H1 (cell line): Measurements from ENCODE around the gene DPM3. TPM values are rescaled to one million over a fixed set of nuclear protein-coding genes. Genes with fewer than 3 reads are reported as not detected.

Experiments
- CTCF ChIA-PET: fragments of 300-600 bp; sonication (Branson Sonifier 250); formaldehyde crosslinking; loops from one replicate; lab custom pipeline; 2021; ENCODE audit not compliant: partially characterized antibody; lab: Charles Lee
- POLR2A ChIA-PET: fragments of 300-600 bp; sonication (Branson Sonifier 250); formaldehyde crosslinking; loops from one replicate; lab custom pipeline; 2021; ENCODE audit warnings: inconsistent platforms; ENCODE audit not compliant: partially characterized antibody; lab: Charles Lee
- DNase-seq, 2 experiments: peaks; one replicate each; pipeline versions ENCODE4 v3.0.0 to v3.0.0-alpha.2; 2010 to 2022; ENCODE audit warnings: low spot score in 2 of 2, low read depth in 1 of 2, mixed read lengths in 1 of 2
- FAIRE-seq: peaks from 2 replicates; lab custom pipeline; 2011; peaks lifted over from hg19 to GRCh38; lab: Jason Lieb, UNC
- H2AFZ ChIP-seq: 2 replicates; pipeline ENCODE4 v1.8.1; 2012; ENCODE audit warnings: low read length, inconsistent platforms
- H2AK5ac ChIP-seq: 2 replicates; pipeline ENCODE4 v1.6.1; 2013; ENCODE audit warnings: low read depth, low read length
- H2BK120ac ChIP-seq: replicated peaks from 2 replicates; pipeline ENCODE3; 2013; ENCODE audit warnings: low read depth, low read length, inconsistent platforms
- H2BK12ac ChIP-seq: 2 replicates; pipeline ENCODE4 v1.6.1; 2013; ENCODE audit warnings: low read depth, low read length
- H2BK15ac ChIP-seq: 2 replicates; pipeline ENCODE4 v1.6.1; 2013; ENCODE audit warnings: low read length
- H2BK20ac ChIP-seq: 2 replicates; pipeline ENCODE4 v1.6.1; 2013; ENCODE audit warnings: low read length
- H2BK5ac ChIP-seq: 2 replicates; pipeline ENCODE4 v1.6.1; 2013; ENCODE audit warnings: low read depth, low read length
- H3K14ac ChIP-seq: 2 replicates; pipeline ENCODE4 v1.6.1; 2013; ENCODE audit warnings: inconsistent platforms; ENCODE audit not compliant: insufficient read length
- H3K18ac ChIP-seq: 2 replicates; pipeline ENCODE4 v1.6.1; 2013; ENCODE audit warnings: low read length; ENCODE audit errors: extremely low read depth
- H3K23ac ChIP-seq: 2 replicates; pipeline ENCODE4 v1.6.1; 2013; ENCODE audit warnings: inconsistent platforms; ENCODE audit not compliant: insufficient read length
- H3K23me2 ChIP-seq: 2 replicates; pipeline ENCODE4 v1.6.1; 2013; ENCODE audit warnings: low read depth, low read length
- H3K27ac ChIP-seq: 2 replicates; pipeline ENCODE4 v1.6.1; 2011; ENCODE audit warnings: low read depth, low read length, inconsistent platforms
- H3K27me3 ChIP-seq, 4 experiments: replicated peaks in 1 of 4; 1 replicate in 1 of 4; 2 replicates in 3 of 4; pipeline versions ENCODE4 v1.6.1 to v1.8.1; 2011 to 2013; ENCODE audit warnings: low read length in 3 of 4, mild to moderate bottlenecking in 3 of 4, inconsistent platforms in 2 of 4, mixed read lengths in 2 of 4, moderate library complexity in 1 of 4; ENCODE audit not compliant: control insufficient read depth in 3 of 4, insufficient read depth in 3 of 4; ENCODE audit errors: extremely low read depth in 1 of 4
- H3K36me3 ChIP-seq, 4 experiments: 2 replicates each; pipeline versions ENCODE4 v1.6.1 to v1.8.1; 2011 to 2013; ENCODE audit warnings: mild to moderate bottlenecking in 4 of 4, low read length in 3 of 4, moderate library complexity in 2 of 4, control low read depth in 1 of 4, inconsistent platforms in 1 of 4; ENCODE audit not compliant: insufficient read depth in 4 of 4, control insufficient read depth in 2 of 4
- H3K4ac ChIP-seq: replicated peaks from 2 replicates; pipeline ENCODE3; 2013; ENCODE audit warnings: low read length, low read depth, mixed read lengths, inconsistent platforms; ENCODE audit not compliant: insufficient read length
- H3K4me1 ChIP-seq, 4 experiments: replicated peaks in 1 of 4; 1 replicate in 1 of 4; 2 replicates in 3 of 4; pipeline versions ENCODE4 v1.6.1 to v1.8.1; 2011 to 2013; ENCODE audit warnings: low read length in 3 of 4, inconsistent platforms in 2 of 4, mixed read lengths in 1 of 4; ENCODE audit not compliant: insufficient read depth in 4 of 4, control insufficient read depth in 3 of 4
- H3K4me2 ChIP-seq, 2 experiments: 2 replicates each; pipeline versions ENCODE4 v1.6.1 to v1.8.1; 2011 to 2013; ENCODE audit warnings: low read depth in 2 of 2, low read length in 2 of 2, control low read depth in 1 of 2, inconsistent platforms in 1 of 2, mild to moderate bottlenecking in 1 of 2; ENCODE audit not compliant: insufficient read depth in 1 of 2
- H3K4me3 ChIP-seq, 4 experiments: fragments of 200-600, 300-600 bp in 1 of 4; sonication (generic), shearing (Covaris generic), sonication (Bioruptor Twin) in 1 of 4; 2 replicates each; pipeline versions ENCODE4 v1.5.1 to v1.8.1; 2011 to 2016; ENCODE audit warnings: low read length in 4 of 4, low read depth in 3 of 4, control low read depth in 2 of 4, inconsistent platforms in 2 of 4, mild to moderate bottlenecking in 2 of 4, mixed read lengths in 1 of 4, moderate library complexity in 1 of 4; ENCODE audit not compliant: insufficient read depth in 2 of 4; ENCODE audit errors: extremely low read depth in 1 of 4
- H3K56ac ChIP-seq: replicated peaks from 2 replicates; pipeline ENCODE3; 2013; ENCODE audit warnings: low read depth, mild to moderate bottlenecking, mixed read lengths, low read length, inconsistent platforms; ENCODE audit not compliant: insufficient read length
- H3K79me1 ChIP-seq: 2 replicates; pipeline ENCODE4 v1.6.1; 2013; ENCODE audit warnings: low read depth, low read length, control low read depth
- H3K79me2 ChIP-seq, 2 experiments: 2 replicates each; pipeline versions ENCODE4 v1.6.1 to v1.8.1; 2012 to 2013; ENCODE audit warnings: low read length in 2 of 2, mild to moderate bottlenecking in 2 of 2, inconsistent platforms in 1 of 2; ENCODE audit not compliant: insufficient read depth in 2 of 2, control insufficient read depth in 1 of 2
- H3K9ac ChIP-seq, 4 experiments: replicated peaks in 1 of 4; 1 replicate in 1 of 4; 2 replicates in 3 of 4; pipeline versions ENCODE4 v1.6.1 to v1.8.1; 2011 to 2013; ENCODE audit warnings: low read depth in 3 of 4, low read length in 3 of 4, control low read depth in 2 of 4, mild to moderate bottlenecking in 2 of 4, moderate library complexity in 2 of 4, inconsistent platforms in 1 of 4; ENCODE audit errors: extremely low read depth in 1 of 4
- H3K9me3 ChIP-seq, 2 experiments: 2 replicates each; pipeline versions ENCODE4 v1.6.1 to v1.8.1; 2012 to 2013; ENCODE audit warnings: mild to moderate bottlenecking in 2 of 2, moderate library complexity in 2 of 2, control low read depth in 1 of 2, inconsistent platforms in 1 of 2, low read depth in 1 of 2, low read length in 1 of 2, mixed read lengths in 1 of 2; ENCODE audit not compliant: insufficient read depth in 2 of 2
- H4K20me1 ChIP-seq, 2 experiments: replicated peaks in 1 of 2; 2 replicates each; pipeline versions ENCODE3 to v1.8.1; 2011 to 2013; ENCODE audit warnings: inconsistent platforms in 2 of 2, low read length in 2 of 2, mild to moderate bottlenecking in 1 of 2; ENCODE audit not compliant: insufficient read depth in 2 of 2, control insufficient read depth in 1 of 2
- H4K5ac ChIP-seq: 2 replicates; pipeline ENCODE4 v1.6.1; 2013; ENCODE audit warnings: low read length, low read depth, mixed read lengths, inconsistent platforms; ENCODE audit not compliant: insufficient read length
- H4K8ac ChIP-seq: 2 replicates; pipeline ENCODE4 v1.8.0; 2013; ENCODE audit warnings: mild to moderate bottlenecking, moderate library complexity, low read length, inconsistent platforms; ENCODE audit not compliant: insufficient read depth; ENCODE audit errors: extremely low read depth
- H4K91ac ChIP-seq: replicated peaks from 2 replicates; pipeline ENCODE3; 2013; ENCODE audit warnings: low read length, mixed read lengths, inconsistent platforms; ENCODE audit not compliant: insufficient read length
- KDM1A ChIP-seq: fragments of 200-600, 300-600 bp; sonication (generic); IDR thresholded peaks from 2 replicates; pipeline ENCODE4 v1.7.1; 2016; ENCODE audit warnings: mild to moderate bottlenecking, low read length, borderline replicate concordance
- KDM5A ChIP-seq: fragments of 200-600 bp; IDR thresholded peaks from 2 replicates; pipeline ENCODE4 v1.7.1; 2012; ENCODE audit warnings: mild to moderate bottlenecking, low read length, inconsistent platforms, mixed read lengths
- WGBS, 2 experiments: shearing (Covaris generic) in 1 of 2; methylation state at CpG; one replicate each; pipeline versions ENCODE4 v1.1.6 to v1.1.7; 2013 to 2015; ENCODE audit warnings: low lambda C conversion rate in 2 of 2, mixed read lengths in 2 of 2, inconsistent platforms in 1 of 2, low coverage in 1 of 2, missing lambda C conversion rate in 1 of 2; ENCODE audit not compliant: insufficient replicate concordance in 2 of 2, insufficient coverage in 1 of 2, insufficient read length in 1 of 2; ENCODE audit errors: extremely low coverage in 1 of 2, missing lambda C conversion rate in 1 of 2; 5-methylcytosine and 5-hydroxymethylcytosine counted together
- polyA plus RNA-seq, 7 experiments: library from polyadenylated mRNA; depleted of rRNA in 3 of 7; stranded (reverse) in 5 of 7; unstranded in 2 of 7; fragments of >200 nt in 5 of 7; fragments of 200-250 nt in 2 of 7; gene quantifications; 1 replicate in 5 of 7; 2 replicates in 1 of 7; 4 replicates in 1 of 7; pipeline versions ENCODE4 v1.2.1 to v1.2.3, GENCODE V29; 2011 to 2013; ENCODE audit warnings: missing spikeins in 2 of 7, mixed read lengths in 2 of 7
- total RNA-seq: library from RNA; stranded (reverse); fragmentation: NEBNext Ultra II Directional; extraction: Animal tissue kit (Norgen Biotek cat#: 25700); gene quantifications from 2 replicates; pipeline ENCODE4 v1.2.1, GENCODE V29; 2021

DPM3 gene
- total and polyA plus RNA-seq, 2 of the 8 experiments (the other 6 are each of a cell fraction or from before 2014, with no cell fraction given): 44.8 to 227 TPM

DNA sequence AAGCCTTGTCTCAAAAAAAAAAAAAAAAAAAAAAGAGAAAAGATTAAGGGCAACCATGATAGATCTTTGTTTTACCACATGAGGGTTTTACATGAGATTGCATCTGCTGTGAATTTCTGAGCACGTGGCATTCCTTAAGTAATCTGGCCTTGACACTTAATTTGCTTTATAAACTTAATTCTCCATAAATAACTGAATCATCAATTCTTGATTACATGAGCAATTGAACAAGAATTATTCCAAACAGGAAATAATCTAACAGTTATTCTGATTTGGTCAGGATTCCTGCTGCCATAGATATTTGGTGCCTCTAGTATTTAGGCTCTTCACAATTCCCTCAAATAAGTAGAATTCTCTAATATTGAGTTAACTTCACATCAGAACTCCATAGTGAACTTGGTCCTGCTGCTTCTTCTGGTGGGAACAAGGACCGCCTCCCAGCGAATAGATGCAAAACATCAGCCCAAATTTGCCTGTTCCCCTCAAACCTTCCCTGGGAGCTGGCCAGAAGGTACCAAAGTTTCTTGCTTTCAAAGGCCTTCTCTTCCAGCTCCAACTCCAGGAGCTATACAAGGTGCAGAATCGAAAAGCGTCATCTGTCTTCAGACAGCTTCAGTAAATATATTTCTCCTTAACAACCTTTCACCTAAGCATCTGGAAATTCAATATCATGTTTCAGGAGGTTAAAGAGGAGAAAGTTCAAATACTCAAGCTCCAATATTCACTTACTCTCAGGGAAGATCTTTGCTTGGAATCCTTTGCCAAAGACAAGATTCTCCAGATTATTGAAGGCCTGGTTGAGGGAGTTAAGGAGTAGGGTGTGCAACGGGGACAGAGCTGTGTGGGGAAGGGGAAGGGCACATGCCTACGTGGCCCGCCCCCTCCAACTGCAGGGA, 31.8 kb upstream of the DPM3 start:
- ChIA-PET POLR2A (interaction anchor here (0.8 to 20.5 kb wide), 17 partner anchors 14 to 106 kb away, joined by 3 to 512 read pairs (median 4); partner anchors contain the start of genes CLK2, DPM3, MTX1 and THBS3), CTCF (interaction anchor here (0.7 to 12.4 kb wide), 24 partner anchors 14 to 121 kb away, joined by 3 to 215 read pairs (median 5); partner anchors contain the start of genes DPM3, EFNA1, EFNA4 and SLC50A1)
- no peak overlapping the region for H3K56ac ChIP-seq
- no peaks in the 10 kb centered on the region for H3K9me3 ChIP-seq
- no peak overlapping the region for H3K23ac ChIP-seq
- no peak overlapping the region for H2BK120ac ChIP-seq
- no peak overlapping the region for H3K27ac ChIP-seq
- no peaks in the 10 kb centered on the region; the same call in 1 of the 2 replicates for H3K79me1 ChIP-seq
- H4K8ac ChIP-seq: peak overlapping the region; percentile 91; the same call in 1 of the 2 replicates
- H4K91ac ChIP-seq: peak overlapping the region; percentile 27
- H3K14ac ChIP-seq: no peak overlapping the region
- H3K27me3 ChIP-seq: no peaks in the 10 kb centered on the region
- no peak overlapping the region for H2BK20ac ChIP-seq
- peaks cover 3 to 13% (median 7%) of the 10 kb centered on the region in 4 experiments; a peak in 6 of 8 replicates for H3K36me3 ChIP-seq
- peaks cover 0 to 16% of the 10 kb centered on the region in 2 experiments; a peak in 2 of 4 replicates for H3K79me2 ChIP-seq
- no peak overlapping the region for H2AK5ac ChIP-seq
- peak overlapping the region in 3 of 4 experiments; percentile 1 to 66 (median 49); a peak in 5 of 7 replicates for H3K9ac ChIP-seq
- DNase-seq: no peak
- H2BK12ac ChIP-seq: peak overlapping the region; percentile 53; the same call in 1 of the 2 replicates
- no peak for FAIRE-seq
- WGBS, 2 experiments: 58% methylated on average over 8 of the region's 8 CpGs; no CpG with 5 or more reads in 1 of the 2 experiments
- H2BK5ac ChIP-seq: peak overlapping the region; percentile 77; the same call in 1 of the 2 replicates
- peak; percentile 5; the same call in 1 of the 2 replicates for TF ChIP-seq KDM5A
- TF ChIP-seq KDM1A: no peak
- H3K18ac ChIP-seq: peak overlapping the region; percentile 64
- peaks cover 2 to 6% of the 10 kb centered on the region in 2 experiments for H4K20me1 ChIP-seq
- peak overlapping the region; percentile 54 to 95 (median 86) for H3K4me3 ChIP-seq
- peaks cover 3 to 28% (median 10%) of the 10 kb centered on the region in 4 experiments for H3K4me1 ChIP-seq
- peaks cover 15% of the 10 kb centered on the region for H3K23me2 ChIP-seq
- H3K4me2 ChIP-seq: peak overlapping the region; percentile 37 to 90
- no peak overlapping the region for H2BK15ac ChIP-seq
- H2AFZ ChIP-seq: no peak overlapping the region; the same call in 1 of the 2 replicates
- peak overlapping the region; percentile 33 for H3K4ac ChIP-seq
- peak overlapping the region; percentile 88 for H4K5ac ChIP-seq
